Left cardiac atrium (tissue), 4 donors: ENCODE results near the gene USP32. TPM values are rescaled to one million over a fixed set of nuclear protein-coding genes. Genes with fewer than 3 reads are reported as not detected.
A peak's percentile ranks its signal among the peaks of the same experiment; 100 is the strongest.
"Not testable (repeated sequence)": the region's sequence is repeated elsewhere in the genome, so short reads cannot be mapped to it uniquely, and the experiment has no call there.

Source experiments
- ATAC-seq, 2 donors: fragments of 200-7000 bp; cut with Tn5 transposase; one replicate each; pipeline ENCODE4 v1.9.1; 2020; ENCODE audit warnings: mild to moderate bottlenecking in 2 of 2, moderate library complexity in 2 of 2
- DNase-seq: peaks from one replicate; pipeline ENCODE4 v3.0.0-alpha.2; 2020
- intact Hi-C, 2 donors: fragments of 100-400 bp; cut with DNase I; formaldehyde crosslinking; loops; one replicate each; pipeline versions ENCODE4 v1.14.1 to v1.15.1; 2022 to 2023
- long read RNA-seq: library from polyadenylated mRNA; unstranded; transcript quantifications from one replicate; pipeline ENCODE4 v2.0.0, GENCODE V29; 2021
- total RNA-seq, 2 donors: library from RNA; stranded (reverse); fragmentation: NEBNext Ultra II Directional; extraction: Animal tissue kit (Norgen Biotek cat#: 25700); gene quantifications; one replicate each; pipeline ENCODE4 v1.2.1, GENCODE V29; 2021
- donor health status: DM: no; HTN: yes; CAD: no.
- donor health status: DM: no; HTN: yes; CAD: no; lungs with severe emphysema.
- donor health status: DM: yes; HTN: yes; CAD: no.
- donor health status: Dilated cardiomyopathy.

The USP32 gene
- 10 to 100 TPM; 28.4 to 44.0 TPM for total RNA-seq
- long read RNA-seq, partial matches to known transcripts = 8 of 9 reads
- long read RNA-seq, other reads (novel, unspliced or antisense) = 1 of 9 reads

DNA sequence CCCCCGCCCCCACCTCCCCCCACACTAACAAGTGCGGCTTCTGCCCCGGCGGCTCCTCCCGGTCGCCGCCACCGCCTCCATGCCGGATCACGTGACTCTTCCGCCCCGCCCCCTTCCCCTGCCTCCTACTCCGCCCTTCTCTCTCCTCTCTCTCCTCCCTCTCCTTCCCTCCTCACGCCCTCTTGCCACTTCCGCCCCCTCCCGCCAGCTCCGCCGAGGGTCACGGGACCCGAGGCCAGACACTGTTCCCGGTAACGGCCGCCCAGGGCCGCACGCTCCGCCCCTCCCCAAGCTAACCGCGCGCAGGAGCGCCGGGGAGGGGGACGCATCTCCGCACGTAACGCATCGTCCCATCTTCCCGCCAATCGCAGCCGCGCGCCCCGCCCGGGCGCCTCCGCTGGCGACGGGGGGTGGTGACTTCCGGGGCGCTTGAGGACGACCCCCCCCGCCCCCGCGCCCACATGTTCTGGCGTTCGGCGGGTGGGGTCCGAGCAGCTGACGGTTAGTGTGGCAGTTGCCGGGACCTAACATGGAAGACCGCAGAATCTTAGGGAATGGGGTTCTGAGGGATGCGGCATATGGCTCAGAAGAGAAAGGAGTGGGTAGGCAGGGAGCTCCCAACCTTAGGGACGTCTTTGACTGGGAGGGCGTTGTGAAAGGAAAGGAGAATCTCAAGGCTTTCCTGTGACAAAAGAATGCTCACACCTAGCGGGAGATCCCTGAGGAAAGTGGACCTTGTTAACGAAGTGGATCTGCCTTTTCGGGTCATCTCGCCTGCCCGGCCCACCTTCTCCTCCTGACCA, at the start of gene USP32:
Gene USP32 (minus strand): TSS at position 92 of the 803 bp plus-strand sequence. CDS start 194 bp downstream, outside the sequence.
- intact Hi-C loops = no loop called here
- DNase-seq = peak; percentile 99
- ATAC-seq = peak; percentile 96 to 97

DNA sequence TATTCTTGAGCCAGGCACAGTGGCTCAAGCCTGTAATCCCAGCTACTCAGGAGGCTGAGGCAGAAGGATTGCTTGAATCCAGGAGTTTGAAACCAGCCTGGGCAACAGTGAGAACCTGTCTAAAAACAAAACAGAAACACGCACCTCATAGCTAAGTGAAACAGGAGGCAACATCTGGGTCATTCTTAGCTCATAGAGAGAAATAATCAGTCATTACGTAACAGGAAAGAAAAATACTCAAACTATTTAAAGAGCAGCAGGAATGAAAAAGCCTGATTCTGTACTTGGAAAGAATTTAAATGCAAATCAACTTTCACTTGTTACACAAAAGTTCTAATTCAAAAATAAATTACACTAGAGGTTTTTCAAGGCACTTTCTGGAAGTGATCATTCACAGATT, 47.6 kb upstream of the USP32 start:
- no peak for DNase-seq
- intact Hi-C loops = loop anchor here (5.0 to 10.0 kb wide), 4 partner anchors 205 to 335 kb away; partner anchors contain the start of gene CA4 (in 1 of the 2)
- ATAC-seq = no peak

DNA sequence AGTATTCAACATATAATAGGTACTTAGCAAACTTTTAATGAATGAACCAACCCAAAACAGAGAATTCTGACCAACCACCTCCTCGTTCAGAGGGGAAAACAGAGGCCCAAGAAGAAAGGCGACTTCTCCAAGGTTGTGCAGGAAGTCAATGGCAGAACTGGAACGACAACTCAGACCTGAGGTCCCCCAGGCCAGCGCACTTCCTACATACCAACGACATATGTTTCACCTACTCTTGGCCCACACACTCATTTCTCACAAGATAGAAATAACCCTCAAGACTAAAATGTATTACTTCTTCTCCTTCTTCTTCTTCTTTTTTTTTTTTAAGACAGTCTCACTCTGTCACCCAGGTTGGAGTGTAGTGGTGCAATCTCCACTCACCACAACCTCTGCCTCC, 44.7 kb upstream of the USP32 start:
- intact Hi-C loops = loop anchor here (5.0 to 10.0 kb wide), 4 partner anchors 202 to 332 kb away; partner anchors contain the start of gene CA4 (in 1 of the 2)
- ATAC-seq (no peak), DNase-seq (no peak)

GRCh38 chr17:60435244-60436167, 43.6 kb upstream of the USP32 start:
- DNase-seq = peak; percentile 70
- intact Hi-C loops = loop anchor here (5.0 to 10.0 kb wide), 4 partner anchors 201 to 331 kb away; partner anchors contain the start of gene CA4 (in 1 of the 2)
- ATAC-seq = peak; percentile 87 to 94

DNA sequence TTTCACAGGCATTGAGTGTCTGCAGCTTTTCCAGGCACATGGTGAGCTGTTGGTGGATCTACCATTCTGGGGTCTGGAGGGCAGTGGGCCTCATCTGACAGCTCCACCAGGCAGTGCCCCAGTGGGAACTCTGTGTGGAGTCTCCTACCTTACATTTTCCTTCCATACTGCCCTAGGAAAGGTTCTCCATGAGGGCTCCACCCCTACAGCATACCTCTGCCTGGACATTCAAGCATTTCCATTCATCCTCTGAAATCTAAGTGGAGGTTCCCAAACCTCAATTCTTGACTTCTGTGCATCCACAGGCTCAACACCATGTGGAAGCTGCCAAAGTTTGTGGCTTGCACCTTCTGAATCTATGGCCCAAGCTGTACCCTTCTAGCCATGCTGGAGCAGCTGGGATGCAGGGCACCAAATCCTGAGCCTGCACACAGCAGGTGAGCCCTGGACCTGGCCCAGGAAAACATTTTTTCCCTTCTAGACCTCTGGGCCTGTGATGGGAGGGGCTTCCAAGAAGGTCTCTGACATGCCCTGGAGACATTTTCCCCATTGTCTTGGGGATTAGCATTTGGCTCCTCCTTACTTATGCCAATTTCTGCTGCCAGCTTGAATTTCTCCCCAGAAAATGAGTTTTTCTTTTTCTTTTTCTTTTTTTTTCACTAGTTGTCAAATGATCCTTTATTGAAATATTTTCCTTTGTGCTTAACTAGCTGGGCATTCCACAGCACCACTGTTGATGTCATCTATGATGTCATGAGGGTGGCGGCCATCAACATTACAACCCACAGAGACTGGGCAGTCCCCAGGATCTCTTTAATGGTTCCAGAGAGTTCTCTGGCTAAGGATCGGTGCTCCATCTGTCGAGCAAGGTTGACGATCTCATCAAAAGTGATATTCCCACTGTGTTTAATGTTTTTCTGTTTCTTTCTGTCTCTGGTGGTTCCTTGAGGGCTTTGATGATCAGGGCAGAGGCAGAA, 41.4 kb upstream of the USP32 start:
- not testable (repeated sequence) for DNase-seq, ATAC-seq
- intact Hi-C loops = loop anchor here (5.0 to 10.0 kb wide), 4 partner anchors 199 to 396 kb away; no protein-coding TSS in a partner anchor

DNA sequence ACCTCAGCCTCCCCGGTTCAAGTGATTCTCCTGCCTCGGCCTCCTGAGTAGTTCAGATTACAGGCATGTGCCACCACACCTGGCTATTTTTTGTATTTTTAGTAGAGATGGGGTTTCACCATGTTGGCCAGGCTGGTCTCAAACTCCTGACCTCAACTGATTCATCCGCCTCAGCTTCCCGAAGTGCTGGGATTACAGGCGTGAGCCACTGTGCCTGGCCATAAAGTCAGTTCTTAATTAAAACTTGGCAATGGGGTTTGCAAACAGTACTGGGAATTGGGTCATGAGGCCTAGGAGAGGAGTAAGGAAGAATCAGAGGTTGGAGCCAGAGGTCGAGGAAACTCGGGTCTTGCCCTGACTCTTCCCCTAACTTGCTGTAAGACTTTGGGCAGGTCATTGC, 38.6 kb upstream of the USP32 start:
- intact Hi-C loops = loop anchor here (5.0 to 10.0 kb wide), 4 partner anchors 196 to 393 kb away; no protein-coding TSS in a partner anchor
- not testable (repeated sequence) for ATAC-seq, DNase-seq

GRCh38 chr17:60428491-60428890, 36.6 kb upstream of the USP32 start:
- ATAC-seq, intact Hi-C loops, DNase-seq: not testable (repeated sequence)

GRCh38 chr17:60426596-60426995, 34.7 kb upstream of the USP32 start:
- ATAC-seq (no peak), DNase-seq (no peak)
- intact Hi-C loops = no loop called here

- ATAC-seq (no peak), DNase-seq (no peak)
- intact Hi-C loops = no loop called here
Observed at GRCh38 chr17:60425626-60426025, 33.7 kb upstream of the USP32 start.

DNA sequence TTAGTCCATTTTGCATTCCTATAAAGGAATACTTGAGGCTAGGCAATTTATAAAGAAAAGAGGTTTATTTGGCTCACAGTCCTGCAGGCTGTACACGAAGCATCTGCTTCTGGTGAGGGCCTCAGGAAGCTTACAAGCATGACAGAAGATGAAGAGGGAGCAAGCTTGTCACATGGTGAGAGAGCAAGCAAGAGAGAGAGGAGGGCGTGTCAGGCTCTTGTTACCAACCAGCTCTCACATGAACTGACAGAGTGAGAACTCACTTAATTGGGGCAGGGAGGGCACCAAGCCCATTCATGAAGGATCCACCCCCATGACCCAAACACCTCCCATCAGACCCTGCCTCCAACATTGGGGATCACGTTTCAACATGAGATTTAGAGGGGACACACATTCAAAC, 31.9 kb upstream of the USP32 start:
- ATAC-seq (no peak), DNase-seq (no peak)
- intact Hi-C loops = no loop called here

GRCh38 chr17:60422162-60422665, 30.3 kb upstream of the USP32 start, which contains the start of gene CHCT1:
CHCT1 (plus strand) TSS chr17:60422489; CDS start chr17:60422593, 104 bp downstream.
- ATAC-seq (peak in 1 of 2 donors; percentile 23), DNase-seq (peak; percentile 25)
- intact Hi-C loops = no loop called here

- ATAC-seq (peak; percentile 96 to 97), DNase-seq (peak; percentile 74)
- intact Hi-C loops = no loop called here
Observed at GRCh38 chr17:60421273-60422161, 29.6 kb upstream of the USP32 start.

GRCh38 chr17:60419875-60420274, 27.9 kb upstream of the USP32 start:
- ATAC-seq, DNase-seq, intact Hi-C loops: not testable (repeated sequence)

GRCh38 chr17:60419003-60419402, 27.1 kb upstream of the USP32 start:
- DNase-seq, intact Hi-C loops, ATAC-seq: not testable (repeated sequence)

GRCh38 chr17:60416368-60416925, 24.5 kb upstream of the USP32 start:
- intact Hi-C loops = no loop called here
- DNase-seq (no peak), ATAC-seq (peak in 1 of 2 donors; percentile 12)

- intact Hi-C loops = no loop called here
- no peak for DNase-seq
- no peak for ATAC-seq
Observed at GRCh38 chr17:60415146-60415545, 23.2 kb upstream of the USP32 start.
